Stimulated activated CD8-positive, alpha-beta memory T cell treated with anti-CD3 and anti-CD28 coated beads, Interleukin-7, amount 100 ng/mL, for 48 hours (primary cell): ENCODE measurements around the gene MFSD11.
A peak's percentile ranks its signal among the peaks of the same experiment; 100 is the strongest.
"Not testable (repeated sequence)": the region's sequence is repeated elsewhere in the genome, so short reads cannot be mapped to it uniquely, and the experiment has no call there.

Experiments
- DNase-seq, 2 donors: peaks; one replicate each; pipeline ENCODE4 v3.0.0-alpha.2; 2020; ENCODE audit warnings: low read depth in 1 of 2; ENCODE audit errors: extremely low read depth in 1 of 2

The MFSD11 gene

DNA sequence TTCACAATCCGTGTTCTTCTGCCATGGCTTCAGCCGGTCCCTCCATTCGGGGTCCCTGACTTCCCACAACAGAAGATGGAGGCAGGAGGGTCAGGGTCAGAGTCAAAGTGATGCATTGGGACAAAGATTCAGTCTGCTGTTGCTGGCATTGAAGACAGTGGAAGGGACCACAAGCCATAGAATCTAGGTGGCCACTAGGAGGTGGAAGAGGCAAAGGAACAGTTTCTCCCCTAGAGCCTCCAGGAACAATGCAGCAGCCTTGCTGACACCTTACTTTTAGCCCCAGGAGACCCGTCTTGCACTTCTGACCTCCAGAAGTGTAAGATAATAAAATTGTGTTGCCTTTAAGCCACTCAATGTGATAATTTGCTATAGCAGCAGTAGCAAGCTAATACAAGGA, 55.9 kb downstream of the MFSD11 start:
- DNase-seq = no peak

DNA sequence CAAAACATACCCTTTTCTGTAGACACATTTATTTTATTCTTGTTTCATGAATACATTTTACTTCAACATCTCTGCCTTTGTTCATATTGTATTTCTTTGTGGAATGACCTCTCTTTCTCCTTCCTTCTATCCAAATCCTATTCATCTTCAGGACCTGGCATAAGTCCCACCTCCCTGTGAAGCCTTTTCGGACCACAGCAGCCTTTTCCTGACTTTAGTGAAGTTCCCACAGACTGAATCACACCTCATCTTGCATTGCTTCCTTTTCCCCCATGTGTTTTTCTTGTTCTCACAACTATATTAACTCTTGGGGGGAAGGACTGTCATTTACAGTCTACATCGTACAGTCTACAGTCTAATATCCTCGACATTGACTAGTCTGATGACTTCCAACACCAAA, 58.2 kb downstream of the MFSD11 start:
- DNase-seq = no peak

DNA sequence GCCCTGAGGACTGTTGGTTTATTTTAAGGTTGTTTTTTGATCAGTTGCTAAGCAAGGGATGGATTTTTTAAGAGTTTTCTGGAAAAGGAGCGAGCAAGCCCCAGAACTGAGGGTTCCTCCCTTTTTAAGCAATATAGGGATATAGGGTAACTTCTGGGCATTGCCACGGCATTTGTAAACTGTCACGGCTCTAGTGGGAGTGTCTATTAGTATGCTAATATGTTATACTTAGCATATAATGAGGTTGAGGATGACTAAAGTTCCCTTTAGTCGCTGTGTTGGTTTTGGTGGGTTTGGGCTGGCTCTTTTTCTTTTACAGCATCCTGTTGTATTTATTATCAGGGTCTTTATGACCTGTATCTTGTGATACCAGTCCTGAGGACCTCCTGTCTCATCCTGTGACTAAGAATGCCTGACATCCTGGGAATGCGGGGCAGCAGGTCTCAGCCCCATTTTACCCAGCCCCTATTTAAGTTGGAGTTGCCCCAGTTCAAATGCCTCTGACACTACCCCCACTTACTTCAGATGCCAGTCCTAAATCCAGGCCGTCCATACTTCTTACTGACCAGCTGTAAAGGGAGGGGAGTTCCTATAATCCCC, 59.4 kb downstream of the MFSD11 start:
- no peak for DNase-seq

DNA sequence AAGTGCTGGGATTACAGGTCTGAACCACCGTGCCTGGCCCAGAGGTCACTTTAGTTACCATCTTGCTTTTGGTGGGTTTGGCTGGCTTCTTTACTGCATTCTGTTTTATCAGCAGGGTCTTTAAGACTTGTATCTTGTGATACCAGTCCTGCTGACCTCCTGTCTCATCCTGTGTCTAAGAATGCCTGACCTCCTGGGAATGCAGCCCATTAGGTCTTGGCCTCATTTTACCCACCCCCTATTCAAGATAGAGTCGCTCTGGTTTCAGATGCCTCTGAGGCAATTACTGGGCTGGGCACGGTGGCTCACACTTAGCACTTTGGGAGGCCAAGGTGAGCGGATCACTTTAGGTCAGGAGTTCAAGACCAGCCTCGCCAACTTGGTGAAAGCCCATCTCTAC, 63.8 kb downstream of the MFSD11 start:
- no peak for DNase-seq

DNA sequence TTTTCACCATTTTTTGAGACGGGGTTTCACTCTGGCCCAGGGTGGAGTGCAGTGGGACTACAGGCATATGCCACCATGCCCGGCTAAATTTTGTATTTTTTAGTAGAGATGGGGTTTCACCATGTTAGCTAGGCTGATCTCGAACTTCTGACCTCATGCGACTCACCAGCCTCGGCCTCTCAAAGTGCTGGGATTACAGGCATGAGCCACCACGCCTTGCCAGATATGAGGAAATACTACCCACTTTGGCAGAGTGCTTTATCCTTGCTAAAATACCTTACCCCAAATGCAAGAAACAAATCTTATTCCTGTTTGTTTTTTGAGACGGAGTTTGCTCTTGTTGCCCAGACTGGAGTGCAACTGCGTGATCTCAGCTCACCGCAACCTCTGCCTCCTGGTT, 67.4 kb downstream of the MFSD11 start:
- no peak for DNase-seq

DNA sequence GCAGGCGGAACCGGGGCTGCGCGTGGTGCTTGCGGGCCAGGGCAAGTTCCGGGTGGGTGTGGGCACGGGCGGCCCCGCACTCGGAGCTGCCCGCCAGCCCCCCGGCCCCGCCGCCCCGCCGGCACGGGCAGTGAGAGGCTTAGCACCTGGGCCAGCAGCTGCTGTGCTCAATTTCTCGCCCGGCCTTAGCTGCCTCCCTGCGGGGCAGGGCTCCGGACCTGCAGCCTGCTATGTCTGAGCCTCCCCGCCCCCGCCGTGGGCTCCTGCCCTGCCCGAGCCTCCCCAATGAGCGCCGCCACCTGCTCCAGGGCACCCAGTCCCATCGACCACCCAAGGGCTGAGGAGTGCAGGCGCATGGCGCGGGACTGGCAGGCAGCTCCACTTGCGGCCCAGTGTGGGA, 68.2 kb downstream of the MFSD11 start:
- DNase-seq = not testable (repeated sequence)

DNA sequence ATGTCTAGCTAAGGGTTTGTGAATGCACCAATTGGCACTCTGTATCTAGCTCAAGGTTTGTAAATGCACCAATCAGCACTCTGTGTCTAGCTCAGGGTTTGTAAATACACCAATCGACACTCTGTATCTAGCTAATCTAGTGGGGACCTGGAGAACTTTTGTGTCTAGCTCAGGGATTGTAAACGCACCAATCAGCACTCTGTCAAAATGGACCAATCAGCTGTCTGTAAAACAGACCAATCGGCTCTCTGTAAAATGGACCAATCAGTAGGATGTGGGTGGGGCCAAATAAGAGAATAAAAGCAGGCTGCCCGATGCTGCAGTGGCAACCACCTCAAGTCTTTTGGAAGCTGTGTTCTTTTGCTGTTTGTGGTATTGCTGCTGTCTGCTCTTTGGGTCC, 68.8 kb downstream of the MFSD11 start:
- DNase-seq = not testable (repeated sequence)

DNA sequence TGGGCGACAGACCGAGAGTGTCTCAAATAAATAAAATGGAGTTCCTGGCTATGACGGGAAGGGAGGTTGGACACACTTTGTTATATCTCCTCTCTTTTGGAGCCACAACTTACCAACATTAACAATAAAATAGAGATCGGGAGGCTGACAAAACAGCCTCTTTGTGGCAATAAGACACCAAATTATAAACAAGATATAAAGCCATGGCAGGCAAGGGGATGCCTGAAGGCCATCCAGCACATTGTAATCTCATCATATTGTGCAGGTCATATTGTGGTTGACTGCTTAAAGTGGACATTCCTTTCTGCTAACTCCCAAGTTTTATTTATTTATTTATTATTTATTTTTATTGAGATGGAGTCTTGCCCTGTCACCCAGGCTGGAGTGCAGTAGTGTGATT, 70.4 kb downstream of the MFSD11 start:
- DNase-seq = no peak

DNA sequence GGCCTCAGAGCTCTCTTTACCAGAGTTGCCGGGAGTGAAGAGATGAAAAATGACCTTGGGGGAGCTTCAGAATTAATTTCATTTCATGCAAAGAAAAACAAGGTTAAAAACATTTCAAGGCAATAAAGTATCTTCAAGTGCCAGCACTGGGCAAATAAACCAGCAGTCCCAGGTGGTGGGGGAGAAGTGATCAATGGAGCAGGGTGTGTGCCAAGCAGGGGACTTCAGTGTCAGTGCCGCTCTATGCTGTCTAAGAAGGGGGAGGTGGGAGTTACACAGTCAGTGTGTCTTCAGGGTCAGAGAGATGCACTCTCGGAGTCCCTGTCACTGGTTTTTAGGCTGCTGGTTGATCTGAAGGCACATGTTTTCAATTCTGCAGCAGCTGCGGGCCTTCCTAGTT, 73.0 kb downstream of the MFSD11 start:
- DNase-seq = no peak

DNA sequence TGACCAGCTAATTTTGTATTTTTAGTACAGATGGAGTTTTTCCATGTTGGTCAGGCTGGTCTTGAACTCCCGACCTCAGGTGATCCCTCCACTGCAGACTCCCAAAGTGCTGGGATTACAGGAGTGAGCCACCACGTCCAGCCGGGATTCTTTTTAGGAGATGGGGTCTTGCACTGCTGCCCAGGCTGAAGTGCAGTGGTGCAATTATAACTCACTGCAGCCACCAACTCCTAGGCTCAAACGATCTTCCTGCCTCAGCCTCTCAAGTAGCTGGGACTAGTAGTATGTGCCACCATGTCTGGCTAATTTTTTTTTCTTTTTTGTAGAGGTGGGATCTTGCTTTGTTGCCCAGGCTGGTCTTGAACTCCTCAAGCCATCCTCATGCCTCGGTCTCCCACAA, 73.9 kb downstream of the MFSD11 start:
- DNase-seq = no peak

DNA sequence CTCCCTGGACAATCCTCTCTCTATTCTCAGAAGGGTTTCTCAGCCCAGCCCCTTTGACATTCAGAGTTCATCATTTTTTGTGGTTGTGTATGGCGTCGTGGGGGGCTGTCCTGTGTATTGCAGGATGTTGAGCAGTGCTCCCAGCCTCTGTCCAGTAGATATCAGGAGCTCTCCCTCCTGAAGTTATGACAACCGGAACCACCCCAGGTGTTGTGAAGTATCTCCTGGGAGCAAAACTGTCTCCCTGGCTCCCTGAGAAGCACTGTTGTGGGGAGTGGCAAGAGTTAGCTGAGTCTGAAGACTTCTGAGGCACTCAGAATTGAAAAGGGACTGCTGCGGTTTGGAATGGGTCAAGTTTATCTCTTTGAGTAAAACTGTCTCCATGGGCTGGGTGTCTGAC, 74.3 kb downstream of the MFSD11 start:
- no peak for DNase-seq

DNA sequence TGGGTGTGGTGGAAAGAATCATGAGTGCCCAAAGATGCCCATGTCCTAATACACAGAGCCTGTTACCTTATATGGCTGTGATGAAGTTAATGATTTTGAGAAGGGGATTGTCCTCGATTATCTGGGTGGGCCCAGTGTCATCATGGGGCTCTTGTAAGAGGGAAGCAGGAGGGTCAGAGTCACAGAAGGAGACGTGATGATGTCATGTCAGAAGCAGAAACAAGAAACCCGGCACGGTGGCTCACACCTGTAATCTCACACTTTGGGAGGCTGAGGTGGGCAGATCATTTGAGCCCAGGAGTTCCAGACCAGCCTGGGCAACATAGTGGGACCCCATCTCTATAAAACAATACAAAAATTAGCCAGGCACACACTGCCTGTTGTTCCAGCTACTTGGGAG, 75.0 kb downstream of the MFSD11 start:
- no peak for DNase-seq

DNA sequence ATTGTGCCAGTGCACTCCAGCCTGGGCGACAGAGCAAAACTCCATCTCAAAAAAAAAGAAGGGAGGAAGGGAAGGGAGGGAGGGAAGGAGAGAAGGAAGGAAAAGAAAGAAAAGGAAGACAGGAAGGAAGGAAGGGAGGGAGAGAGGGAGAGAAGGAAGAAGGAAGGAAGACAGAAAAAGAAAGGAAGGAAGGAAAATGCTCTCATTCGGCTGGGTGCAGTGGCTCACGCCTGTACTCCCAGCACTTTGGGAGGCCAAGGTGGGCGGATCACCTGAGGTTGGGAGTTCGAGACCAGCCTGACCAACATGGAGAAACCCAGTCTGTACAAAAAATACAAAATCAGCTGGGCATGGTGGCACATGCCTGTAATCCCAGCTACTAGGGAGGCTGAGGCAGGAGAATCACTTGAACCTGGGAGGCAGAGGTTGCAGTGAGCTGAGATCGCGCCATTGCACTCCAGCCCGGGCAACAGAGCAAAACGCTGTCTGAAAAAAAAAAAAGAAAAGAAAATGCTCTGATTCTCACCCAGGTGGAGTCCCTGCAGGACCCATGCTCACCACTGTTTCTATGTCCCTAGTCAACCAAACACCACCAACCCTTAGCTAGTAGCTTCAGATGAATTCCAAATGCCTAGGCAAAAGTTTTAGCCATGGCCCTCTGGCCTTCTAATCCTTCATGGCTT, 78.1 kb downstream of the MFSD11 start:
- not testable (repeated sequence) for DNase-seq

DNA sequence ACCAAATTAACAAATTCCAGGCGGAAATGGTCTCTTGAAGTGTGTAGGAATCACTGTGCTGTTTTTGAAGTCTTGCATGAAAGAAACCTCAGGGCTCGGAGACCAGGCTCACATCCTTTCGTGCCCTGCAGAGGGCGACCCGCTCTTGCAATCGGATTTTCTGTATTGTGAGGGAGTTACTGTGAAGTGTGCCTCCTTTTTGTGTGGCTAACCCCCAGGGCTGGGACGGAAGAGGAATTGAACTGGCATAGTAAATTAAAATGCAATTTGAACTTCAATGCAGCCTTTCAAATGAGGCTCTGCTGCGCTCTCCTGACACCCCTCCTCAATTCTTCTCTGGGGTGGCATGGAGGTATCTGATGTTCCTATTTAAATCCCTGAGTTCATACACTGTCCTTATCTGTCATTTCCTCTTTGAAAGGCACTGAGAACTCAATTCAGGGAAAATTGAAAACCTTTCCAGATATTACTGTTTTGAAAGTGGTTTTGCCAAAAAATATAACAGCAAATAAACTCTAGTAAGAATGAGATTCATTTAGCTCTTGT, 78.7 kb downstream of the MFSD11 start:
- DNase-seq = peak in 1 of 2 donors; percentile 29

DNA sequence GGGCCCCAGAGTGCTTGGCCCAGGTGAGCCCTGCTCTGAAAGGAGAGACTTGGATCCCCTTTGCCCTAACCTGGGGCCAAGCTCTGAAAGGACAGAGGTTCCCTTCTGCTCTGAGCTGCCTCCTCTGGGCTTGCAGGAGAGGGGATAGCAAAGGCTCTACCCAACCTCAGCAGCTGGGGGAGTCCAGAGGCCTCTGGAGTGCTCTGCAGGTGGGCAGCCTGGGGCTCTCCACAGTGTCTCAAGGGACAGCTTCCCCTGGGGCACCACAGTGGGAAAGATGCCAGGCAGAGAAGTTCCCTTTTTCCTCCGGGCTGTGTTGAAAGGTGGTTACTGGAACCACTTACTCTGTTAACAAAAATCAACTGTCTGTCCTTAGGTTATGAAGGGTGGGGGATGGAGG, 82.1 kb downstream of the MFSD11 start:
- no peak for DNase-seq

DNA sequence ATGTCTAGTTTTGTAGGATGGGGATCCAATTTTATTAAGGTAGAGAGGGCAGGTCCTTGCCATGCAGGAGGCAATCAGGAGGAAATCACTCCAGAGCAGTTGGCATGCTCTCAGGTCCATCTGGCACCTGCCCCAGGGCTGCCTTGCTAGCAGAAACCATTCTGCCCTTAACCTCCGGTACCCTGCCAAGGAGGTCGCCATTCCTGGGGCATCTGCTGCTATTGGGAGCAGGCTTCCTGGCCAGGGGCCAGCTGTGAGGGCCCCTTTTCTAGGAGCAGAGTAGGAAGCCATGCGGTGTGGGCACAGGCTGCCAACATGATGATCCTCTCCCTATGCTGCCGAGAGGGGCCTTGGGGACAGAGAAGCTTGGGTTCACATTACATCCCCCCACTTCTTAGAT, 82.6 kb downstream of the MFSD11 start:
- DNase-seq = no peak

DNA sequence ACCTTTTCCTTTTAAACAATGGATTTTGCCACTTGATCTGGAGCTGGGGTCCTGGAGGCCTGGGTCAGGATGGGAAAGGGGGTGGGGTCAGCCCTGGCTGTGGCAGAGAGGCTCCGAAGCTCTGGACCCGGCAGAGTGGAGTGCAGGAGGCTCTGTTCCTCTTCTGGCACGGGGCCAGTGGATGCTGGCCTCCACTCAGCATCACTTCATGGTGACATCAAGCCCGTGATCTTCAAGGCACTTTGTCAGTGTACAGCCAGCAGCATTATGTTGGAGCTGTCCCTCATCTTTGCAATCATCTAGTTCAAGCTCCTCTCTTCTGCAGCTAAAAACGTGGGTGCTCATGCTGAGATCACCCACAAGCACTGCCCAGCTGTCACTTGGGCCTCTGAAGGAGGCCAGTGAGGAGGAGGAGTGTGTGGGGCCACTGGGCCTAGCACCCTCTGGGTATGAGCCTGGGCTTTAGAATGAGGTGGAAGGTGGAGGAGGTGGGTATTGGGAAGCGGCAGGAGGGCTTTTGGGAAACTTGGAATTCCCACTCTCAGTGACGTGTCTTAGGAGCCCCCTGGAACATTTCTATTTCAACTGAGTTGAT, 84.4 kb downstream of the MFSD11 start:
- DNase-seq = no peak

DNA sequence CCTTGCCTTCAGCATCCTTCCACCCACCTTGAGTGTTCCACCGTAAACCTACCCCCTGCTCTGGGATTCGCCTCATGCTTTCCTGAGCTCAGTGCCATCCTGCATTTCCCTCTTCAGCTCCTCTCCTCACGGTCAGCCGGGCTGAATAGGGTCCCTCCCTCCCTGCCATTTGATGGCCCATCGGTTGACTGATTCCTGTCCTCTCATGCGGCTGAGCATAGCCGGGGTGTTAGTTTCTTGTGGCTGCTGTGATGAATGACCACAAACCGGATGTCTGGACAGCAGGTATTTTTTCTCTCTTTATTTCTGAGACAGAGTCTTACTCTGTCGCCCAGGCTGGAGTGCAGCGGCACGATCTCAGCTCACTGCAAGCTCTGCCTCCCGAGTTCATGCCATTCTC, 86.2 kb downstream of the MFSD11 start:
- DNase-seq = no peak

DNA sequence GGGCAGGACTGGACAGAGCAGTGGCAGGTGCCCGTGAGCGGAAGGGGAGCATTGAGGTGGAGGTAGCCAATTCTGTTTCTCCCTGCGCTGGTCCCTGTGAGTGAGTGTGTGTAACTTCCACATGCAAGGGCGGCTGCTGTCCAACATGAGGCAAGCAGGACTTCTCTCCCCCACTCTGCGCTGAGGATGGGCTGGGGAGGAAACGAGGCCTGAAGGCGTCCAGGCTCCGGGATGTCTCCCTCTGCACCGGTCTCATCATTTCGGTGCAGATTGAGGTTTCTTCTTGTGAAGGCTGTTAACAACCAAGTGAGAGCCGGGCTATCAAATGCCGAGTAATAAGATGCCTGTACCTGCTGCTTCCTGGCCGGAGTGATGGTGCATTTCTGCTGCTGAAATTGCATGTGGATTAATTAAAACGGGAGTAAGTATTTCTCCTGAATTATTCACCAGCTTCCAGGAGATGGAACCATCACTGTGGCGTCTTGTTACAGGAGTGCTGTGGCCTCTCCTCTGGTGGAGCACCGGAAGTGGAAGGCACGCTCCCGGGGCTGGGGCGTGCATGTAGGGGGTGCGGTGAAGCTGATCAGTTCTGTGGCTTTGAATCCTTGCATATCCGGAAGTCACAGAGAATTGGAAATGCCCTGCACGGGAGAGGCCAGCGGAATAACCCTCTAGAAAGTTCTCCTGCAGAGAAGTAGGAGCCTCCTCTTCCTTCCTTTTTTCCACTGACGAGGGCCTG, 88.6 kb downstream of the MFSD11 start:
- DNase-seq = no peak

DNA sequence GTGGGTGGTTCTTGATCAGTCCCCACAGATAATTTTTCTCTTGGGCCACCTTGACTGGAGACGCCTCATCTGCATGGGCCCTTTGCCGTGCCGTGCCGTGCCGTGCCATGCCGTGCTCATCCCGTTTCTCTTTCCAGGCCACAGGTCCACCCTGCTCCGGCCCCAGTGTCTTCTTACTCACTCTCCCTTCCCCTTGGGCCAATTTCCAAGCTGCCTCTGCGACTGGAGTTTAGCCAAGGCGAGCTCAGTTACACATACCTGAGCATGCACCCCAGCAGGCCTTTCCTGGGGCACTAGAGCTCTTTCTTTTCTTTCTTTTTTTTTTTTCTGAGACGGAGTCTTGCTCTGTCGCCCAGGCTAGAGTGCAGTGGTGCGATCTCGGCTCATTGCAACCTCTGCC, 89.8 kb downstream of the MFSD11 start:
- no peak for DNase-seq
